GM03348 (cell line): ENCODE results near the gene DMRTC2.

Experiments
- DNase-seq: peaks from one replicate; pipeline ENCODE4 v3.0.0; 2012; ENCODE audit warnings: low spot score

DMRTC2 gene

GRCh38 chr19:41845001-41845050 lies at the start of gene DMRTC2:
DMRTC2 (plus strand) TSS chr19:41845042; CDS start chr19:41847429, 2,387 bp downstream.
- DNase-seq: no peak

- DNase-seq: no peak
Observed at GRCh38 chr19:41796362-41796761, 48.5 kb upstream of the DMRTC2 start, which contains the start of gene CEACAM3. CEACAM3 (plus strand) TSS chr19:41796587; CDS start chr19:41796678, 91 bp downstream.

- DNase-seq: no peak
Observed at GRCh38 chr19:41796901-41797300, 47.9 kb upstream of the DMRTC2 start.

- no peak for DNase-seq
Observed at GRCh38 chr19:41799444-41800000, 45.3 kb upstream of the DMRTC2 start.

GRCh38 chr19:41801031-41801430 lies 43.8 kb upstream of the DMRTC2 start:
- no peak for DNase-seq

- DNase-seq: no peak
Observed at GRCh38 chr19:41801792-41802211, 43.0 kb upstream of the DMRTC2 start.

- no peak for DNase-seq
Observed at GRCh38 chr19:41802770-41803169, 42.1 kb upstream of the DMRTC2 start.

GRCh38 chr19:41804336-41804735 lies 40.5 kb upstream of the DMRTC2 start:
- DNase-seq: no peak

- DNase-seq: no peak
Observed at GRCh38 chr19:41807176-41807575, 37.7 kb upstream of the DMRTC2 start.

GRCh38 chr19:41808663-41809566 lies 35.9 kb upstream of the DMRTC2 start:
- no peak for DNase-seq

GRCh38 chr19:41810301-41810700 lies 34.5 kb upstream of the DMRTC2 start:
- DNase-seq: no peak

- DNase-seq: no peak
Observed at GRCh38 chr19:41811036-41811435, 33.8 kb upstream of the DMRTC2 start.

GRCh38 chr19:41811981-41812380 lies 32.9 kb upstream of the DMRTC2 start:
- no peak for DNase-seq

GRCh38 chr19:41813911-41814310 lies 30.9 kb upstream of the DMRTC2 start:
- DNase-seq: no peak

- DNase-seq: no peak
Observed at GRCh38 chr19:41815301-41815700, 29.5 kb upstream of the DMRTC2 start.

GRCh38 chr19:41816761-41817160 lies 28.1 kb upstream of the DMRTC2 start:
- DNase-seq: no peak

GRCh38 chr19:41821003-41821735 lies 23.7 kb upstream of the DMRTC2 start:
- DNase-seq: peak; percentile 55

- no peak for DNase-seq
Observed at GRCh38 chr19:41837981-41838708, 6.7 kb upstream of the DMRTC2 start.

- DNase-seq: no peak
Observed at GRCh38 chr19:41839211-41839610, 5.6 kb upstream of the DMRTC2 start.

GRCh38 chr19:41843371-41843770 lies 1.5 kb upstream of the DMRTC2 start:
- no peak for DNase-seq

GRCh38 chr19:41844601-41845000 lies 241 bp upstream of the DMRTC2 start, which contains the start of gene LYPD4:
LYPD4 (minus strand) TSS chr19:41844683; CDS start chr19:41839285, 5,398 bp downstream.
- peak; percentile 6 for DNase-seq

- DNase-seq: peak; percentile 2
Observed at GRCh38 chr19:41845051-41845590, 279 bp downstream of the DMRTC2 start.
